Activated CD4-positive, alpha-beta T cell treated with anti-CD3 and anti-CD28 coated beads, Interleukin-2, Interleukin-6, amounts not matched to agents 100 ng/mL and 50 ng/mL, durations not matched to agents 16 hours and 8 hours (primary cell): ENCODE data around the gene UBE4B.
"Not testable (repeated sequence)": the region's sequence is repeated elsewhere in the genome, so short reads cannot be mapped to it uniquely, and the experiment has no call there.

ENCODE experiments used
- DNase-seq: peaks from one replicate; pipeline ENCODE4 v3.0.0-alpha.2; 2020

UBE4B gene

DNA sequence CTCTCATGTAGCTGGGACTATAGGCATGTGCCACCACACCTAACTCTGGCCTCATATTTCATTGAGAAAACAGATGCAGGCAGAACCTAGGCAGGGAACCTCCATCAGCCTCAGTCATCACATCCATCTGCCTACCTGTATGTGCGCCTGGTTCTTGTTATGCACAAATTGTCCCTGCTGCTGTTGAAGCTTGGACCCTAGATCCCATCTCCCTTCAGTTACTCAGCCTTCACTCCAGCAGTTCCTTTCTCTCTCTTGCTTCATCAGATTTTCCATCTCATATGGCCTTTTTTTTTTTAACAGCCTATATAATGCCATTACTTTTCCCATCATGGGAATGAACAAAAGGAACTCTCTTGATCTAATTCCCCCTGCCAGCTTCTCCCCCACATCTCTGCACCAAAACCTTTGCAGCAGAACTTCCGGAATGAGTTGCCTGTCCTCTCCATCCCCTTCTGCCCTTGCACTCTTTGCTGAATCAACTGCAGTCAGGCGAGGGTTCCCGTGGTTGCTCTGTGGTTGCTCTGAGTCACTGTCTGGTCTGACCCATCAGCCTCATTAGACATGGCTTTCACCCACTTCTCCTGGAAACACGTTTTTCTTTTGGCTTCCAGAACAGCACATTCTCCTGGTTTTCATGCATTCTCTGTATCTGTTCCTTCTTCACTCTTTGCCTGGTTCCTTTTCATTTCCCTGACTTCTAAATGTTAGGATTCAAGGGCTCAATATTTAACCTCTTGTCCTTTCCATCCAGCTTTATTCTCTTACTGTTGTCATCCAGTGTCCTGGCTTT lies 41.5 kb downstream of the UBE4B start:
- DNase-seq = peak; percentile 89

DNA sequence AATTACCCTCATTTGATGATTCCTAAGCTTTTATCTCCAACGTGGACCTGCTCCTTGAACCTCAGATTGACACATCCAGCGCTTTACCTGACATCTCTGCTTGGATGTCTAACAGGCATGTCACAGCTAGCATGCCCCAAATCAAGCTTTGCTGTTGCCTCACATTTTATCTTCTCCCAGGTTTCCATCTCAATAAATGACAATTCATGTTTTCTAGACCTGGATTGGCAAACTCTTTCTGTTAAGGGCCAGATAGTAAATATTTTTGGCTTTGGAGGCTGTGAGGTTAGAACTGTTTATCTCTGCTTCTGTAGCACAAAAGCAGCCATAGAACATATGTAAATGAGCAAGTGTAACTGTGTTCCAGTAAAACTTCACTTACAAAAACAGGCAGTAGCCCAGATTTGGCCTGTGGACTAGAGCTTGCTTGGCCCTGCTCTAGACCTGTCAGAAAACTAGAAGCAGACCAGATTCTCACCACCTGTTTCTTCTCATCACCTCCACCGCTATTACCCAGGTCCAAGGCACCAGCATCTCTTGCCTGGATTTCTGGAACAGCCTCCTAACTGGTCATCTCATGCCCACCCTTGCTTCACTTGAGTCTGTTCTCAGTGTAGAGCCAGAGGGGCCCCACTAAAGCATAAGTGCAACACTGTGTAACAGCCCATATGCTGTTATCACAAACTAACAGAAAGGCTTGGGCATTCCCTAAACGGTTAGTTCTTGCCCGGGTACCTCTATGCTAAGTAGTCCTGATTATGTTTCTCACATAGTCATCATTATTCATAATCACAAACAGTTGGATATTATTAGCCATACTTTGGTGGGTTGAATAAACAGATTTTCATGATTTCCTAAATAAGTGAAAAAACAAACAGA lies 42.3 kb downstream of the UBE4B start:
- no peak for DNase-seq

DNA sequence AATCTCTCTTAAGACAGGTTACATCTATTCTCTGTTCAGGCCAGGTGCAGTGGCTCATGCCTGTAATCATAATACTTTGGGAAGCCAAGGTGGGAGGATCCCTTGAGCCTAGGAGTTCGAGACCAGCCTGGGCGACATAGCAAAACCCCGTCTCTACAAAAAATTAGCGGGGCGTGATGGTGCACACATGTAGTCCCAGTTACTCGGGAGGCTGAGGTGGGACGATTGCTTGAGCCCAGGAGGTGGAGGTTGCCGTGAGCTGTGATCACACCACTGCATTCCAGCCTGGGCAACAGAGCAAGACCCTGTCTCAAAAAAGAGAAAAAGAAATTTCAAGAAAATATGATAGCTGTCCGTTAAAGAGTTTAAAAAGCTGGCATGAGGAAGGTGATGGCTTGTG lies 43.0 kb downstream of the UBE4B start:
- DNase-seq = no peak

DNA sequence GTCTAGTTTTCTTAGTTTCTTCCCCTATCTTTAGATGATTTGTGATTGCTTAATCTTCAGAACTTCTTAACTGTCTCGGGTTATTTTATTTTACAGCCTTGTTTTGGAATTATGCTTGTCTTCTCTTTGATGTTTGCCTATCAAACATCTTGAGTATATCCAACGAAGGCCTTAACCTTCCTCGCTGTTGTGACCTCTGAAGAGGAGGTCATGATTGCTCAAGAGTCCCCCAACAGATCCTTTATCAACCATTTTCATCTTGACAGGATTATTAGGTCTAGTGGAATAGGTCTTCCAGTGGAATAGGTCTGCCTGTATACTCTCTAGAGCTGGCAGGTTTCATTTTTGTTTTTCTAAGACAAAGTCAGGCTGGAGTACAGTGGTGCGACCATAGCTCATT lies 45.7 kb downstream of the UBE4B start:
- no peak for DNase-seq

DNA sequence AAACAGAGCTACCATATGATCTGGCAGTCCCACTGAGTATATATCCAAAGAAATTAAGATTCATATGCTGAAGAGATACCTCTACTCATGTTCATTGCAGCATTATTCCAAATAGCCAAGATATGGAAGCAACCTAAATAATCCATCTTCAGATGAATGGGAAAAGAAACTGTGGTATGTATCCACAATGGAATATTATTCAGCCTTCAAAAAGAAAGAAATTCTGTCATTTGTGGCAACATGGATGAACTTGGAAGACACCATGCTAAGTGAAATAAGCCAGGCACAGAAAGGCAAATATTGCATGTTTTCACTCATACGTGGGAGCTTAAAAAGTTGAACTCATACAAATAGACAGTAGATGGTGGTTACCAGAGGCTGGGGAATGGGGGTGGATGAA lies 47.8 kb downstream of the UBE4B start:
- DNase-seq = no peak

DNA sequence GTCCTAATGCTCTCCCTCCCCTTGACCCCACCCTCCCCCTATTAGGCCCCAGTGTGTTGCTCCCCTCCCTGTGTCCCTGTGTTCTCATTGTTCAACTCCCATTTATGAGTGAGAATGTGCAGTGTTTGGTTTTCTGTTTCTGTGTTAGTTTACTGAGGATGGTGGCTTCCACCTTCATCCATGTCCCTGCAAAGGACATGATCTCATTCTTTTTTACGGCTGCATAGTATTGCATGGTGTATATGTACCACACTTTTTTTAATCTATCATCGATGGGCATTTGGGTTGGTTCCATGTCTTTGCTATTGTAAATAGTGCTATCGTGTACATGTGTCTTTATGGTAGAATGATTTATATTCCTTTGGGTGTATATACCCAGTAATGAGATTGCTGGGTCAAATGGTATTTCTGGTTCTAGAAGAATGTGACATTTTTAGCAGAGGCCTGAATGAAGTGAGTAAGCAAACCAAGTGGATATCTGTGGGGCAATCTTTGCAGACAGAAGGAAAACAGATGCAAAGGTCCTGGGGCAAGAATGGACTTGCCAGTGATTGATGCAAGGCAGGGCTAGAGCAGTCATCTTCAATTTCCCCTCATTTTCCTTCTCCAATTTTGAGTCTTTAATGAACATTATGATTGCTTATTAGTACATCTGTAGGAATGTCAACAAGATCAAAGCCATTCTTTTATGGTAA lies 50.2 kb downstream of the UBE4B start:
- DNase-seq = no peak

DNA sequence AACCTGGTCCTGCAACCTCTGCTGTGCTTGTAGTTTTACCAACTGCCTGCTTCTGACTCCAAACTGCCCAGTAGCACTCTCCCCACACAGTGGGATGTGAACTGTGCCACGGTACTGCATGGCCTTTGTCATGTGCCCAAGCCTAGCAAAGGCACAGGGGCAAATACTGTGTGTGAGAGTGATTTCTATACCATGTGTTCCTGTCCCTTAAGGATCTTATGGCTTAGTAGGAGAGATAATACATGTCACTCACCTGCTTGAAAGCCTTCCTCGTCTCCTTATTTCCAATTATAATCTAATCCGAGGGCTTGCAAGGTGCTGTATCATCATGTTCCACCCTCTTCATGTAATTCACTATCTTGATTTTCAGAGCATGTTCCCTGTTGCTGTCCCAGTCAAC lies 51.3 kb downstream of the UBE4B start:
- DNase-seq = no peak

DNA sequence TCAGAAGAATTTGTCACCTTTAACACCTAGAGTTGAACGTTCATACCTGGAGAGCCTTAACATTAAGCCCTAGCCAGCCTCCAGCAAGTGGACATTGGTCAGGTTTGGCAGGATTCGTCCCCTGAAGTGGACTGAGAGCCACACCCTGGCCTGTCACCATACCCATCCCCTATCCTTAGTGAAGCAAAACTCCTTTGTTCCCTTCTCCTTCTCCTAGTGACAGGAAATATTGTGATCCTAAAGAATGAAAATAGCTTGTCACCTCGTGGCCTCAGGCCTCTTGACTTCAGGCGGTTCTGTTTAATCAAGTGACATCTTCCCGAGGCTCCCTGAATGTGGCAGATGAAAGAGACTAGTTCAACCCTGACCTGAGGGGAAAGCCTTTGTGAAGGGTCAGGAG lies 52.3 kb downstream of the UBE4B start:
- no peak for DNase-seq

DNA sequence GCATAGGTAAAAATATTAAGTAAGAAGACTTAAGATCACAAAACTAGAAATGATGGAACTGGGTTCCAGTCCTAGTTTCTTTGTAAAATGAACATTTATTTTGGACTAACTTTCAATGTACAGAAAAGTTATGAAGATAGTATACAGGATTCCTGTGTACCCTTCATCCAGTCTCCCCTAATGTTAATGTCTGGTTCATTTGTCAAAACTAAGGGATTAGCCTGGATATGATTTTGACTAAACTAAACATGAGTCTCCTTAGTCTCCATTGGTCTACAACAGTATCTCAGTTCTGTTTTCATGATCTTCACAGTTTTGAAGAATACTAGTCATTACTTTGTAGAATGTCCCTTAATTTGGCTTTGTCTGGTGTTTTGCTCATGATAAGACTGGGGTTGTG lies 54.5 kb downstream of the UBE4B start:
- no peak for DNase-seq

DNA sequence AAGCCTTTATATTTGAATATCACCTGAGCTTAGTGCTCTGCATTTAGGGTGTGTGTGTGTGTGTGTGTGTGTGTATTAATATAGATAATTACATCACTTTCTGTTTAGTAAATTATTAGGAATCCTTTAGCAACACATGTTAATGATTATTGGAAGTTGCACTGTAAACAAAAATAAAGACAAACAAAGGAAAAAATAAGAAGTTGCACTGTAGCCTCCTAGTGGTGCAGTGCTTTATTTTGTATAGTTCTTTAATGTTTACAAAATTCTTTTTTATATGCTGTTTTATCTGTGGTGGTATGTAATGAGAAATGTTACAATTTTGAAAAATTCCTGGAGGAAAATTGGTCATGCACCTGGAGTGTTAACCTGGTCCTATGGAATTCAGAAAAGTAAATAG lies 69.2 kb downstream of the UBE4B start:
- no peak for DNase-seq

DNA sequence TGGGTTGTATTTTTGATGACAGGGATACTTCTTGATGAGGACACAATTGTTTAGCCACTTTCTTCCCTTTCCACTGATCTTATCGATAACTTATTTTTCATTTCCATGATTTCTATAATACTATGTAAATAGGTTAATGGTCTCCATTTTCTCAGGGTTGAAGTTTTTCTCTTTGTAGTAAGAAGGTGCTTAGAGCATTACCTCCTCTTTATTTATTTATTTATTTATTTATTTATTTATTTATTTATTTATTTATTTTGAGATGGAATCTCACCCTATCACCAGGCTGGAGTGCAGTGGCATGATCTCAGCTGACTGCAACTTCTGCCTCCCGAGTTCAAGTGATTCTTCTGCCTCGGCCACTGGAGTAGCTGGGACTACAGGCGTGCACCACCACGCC lies 70.4 kb downstream of the UBE4B start:
- no peak for DNase-seq

DNA sequence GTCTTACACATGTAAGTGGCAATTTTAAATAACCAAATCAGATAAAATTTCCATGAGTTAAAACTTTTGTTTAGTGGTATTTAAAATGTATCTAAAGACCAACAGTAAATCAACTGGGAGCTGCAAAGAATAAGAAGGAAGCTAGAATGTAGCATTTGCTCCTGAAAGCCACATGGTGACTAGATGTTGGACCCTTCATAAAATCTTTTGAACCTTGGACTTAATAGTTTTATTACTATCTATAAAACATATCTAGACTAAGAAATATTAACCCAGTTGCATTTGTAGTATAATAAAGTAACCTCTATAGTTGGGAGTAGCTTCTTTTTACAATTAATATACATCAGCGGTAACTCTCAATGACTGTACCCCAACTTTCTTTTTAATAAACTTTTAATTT lies 72.1 kb downstream of the UBE4B start:
- DNase-seq = no peak

DNA sequence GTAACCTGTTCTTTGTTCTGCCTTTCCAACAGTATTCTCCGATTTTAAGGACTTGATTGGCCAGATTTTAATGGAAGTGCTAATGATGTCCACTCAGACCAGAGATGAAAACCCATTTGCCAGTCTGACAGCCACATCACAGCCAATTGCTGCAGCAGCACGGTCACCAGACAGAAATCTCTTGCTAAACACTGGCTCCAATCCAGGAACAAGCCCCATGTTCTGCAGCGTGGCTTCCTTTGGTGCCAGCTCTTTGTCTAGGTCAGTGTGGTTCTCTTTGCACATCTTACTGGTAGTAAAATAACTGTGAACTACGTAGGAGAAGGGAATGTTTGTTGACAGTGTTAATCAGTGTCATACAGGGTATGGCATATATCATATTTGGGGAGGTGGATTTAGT lies 72.7 kb downstream of the UBE4B start:
- DNase-seq = no peak

DNA sequence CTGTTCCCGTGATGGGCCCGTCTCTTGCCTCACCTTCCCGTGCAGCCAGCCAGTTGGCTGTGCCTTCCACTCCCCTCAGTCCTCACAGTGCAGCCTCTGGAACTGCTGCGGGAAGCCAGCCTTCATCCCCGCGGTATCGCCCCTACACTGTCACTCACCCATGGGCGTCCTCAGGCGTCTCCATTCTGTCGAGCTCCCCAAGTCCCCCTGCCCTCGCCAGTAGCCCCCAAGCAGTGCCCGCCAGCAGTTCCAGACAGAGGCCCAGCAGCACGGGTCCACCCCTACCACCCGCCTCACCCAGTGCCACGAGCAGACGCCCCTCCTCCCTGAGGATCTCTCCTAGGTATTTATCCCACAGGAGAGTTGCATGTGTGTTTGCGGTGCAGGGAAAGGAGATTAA lies 73.5 kb downstream of the UBE4B start:
- no peak for DNase-seq

DNA sequence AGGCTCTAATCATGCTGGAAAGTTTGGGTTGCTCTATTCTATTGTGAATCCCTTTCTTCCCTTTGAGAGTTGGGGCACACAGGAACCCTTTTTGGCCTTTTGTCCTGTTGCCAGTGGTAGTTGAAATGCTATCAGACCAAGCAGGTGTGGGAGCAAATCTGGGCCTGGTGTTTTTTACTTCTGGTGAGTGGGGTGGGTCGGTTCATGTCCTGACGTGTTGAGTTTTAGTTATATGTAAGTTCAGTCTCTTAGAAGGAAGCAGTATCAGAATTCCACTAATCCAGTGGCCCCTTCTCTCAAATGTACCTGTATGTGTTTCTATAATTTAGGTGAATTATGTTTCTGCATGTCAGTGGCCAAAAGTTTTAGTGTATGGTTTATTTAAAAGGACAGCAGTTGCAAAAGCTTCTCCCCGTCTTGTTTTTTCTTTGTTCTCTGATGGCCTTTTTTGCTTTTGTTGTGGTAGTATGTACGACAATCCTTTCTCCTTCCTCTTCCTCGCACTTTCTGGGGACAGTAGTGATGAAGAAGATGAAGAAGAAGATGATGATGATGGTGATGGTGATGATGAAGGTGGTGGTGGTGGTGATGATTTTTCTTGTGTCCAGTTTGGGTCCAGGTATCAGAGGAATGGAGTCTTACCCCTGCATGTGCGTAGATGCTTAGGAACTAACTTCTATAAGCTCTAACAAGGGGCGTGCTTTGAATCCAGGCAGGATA lies 74.2 kb downstream of the UBE4B start:
- DNase-seq = no peak

DNA sequence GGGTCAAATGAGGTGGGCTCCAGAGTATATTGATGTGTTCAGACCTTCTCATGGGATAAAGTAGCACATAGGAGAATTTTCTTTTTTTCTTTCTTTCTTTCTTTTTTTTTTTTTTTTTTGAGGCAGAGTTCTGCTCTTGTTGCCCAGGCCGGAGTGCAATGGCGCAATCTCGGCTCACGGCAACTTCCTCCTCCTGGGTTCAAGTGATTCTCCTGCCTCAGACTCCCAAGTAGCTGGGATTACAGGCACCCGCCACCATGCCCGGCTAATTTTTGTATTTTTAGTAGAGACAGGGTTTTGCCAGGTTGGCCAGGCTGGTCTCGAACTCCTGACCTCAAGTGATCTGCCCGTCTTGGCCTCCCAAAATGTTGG lies 74.7 kb downstream of the UBE4B start:
- not testable (repeated sequence) for DNase-seq

DNA sequence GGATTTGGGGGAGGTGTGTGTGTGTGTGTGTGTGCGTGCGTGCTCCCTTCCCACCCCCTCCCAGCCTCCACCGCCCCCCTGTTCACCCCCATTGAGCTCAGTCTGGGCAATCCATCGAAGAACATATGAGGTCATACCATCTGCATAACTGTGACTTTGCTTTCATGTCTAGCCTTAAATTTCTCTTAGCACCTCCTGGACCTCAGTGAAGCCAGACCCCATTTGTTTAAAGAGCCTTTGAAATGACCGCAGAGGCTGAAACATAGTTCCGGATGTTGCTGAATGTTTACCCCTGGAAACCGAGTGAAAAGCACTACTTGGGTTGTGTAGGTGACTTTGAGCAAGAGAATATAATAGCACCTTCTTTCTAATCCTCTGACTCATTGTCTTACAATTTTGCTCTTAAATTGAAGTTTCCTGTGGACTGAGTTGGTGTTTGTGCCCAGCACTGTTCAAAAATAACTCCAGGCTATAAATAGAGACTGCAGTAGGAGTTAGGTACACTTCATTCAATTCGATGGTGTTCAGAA lies 75.4 kb downstream of the UBE4B start:
- DNase-seq = no peak

DNA sequence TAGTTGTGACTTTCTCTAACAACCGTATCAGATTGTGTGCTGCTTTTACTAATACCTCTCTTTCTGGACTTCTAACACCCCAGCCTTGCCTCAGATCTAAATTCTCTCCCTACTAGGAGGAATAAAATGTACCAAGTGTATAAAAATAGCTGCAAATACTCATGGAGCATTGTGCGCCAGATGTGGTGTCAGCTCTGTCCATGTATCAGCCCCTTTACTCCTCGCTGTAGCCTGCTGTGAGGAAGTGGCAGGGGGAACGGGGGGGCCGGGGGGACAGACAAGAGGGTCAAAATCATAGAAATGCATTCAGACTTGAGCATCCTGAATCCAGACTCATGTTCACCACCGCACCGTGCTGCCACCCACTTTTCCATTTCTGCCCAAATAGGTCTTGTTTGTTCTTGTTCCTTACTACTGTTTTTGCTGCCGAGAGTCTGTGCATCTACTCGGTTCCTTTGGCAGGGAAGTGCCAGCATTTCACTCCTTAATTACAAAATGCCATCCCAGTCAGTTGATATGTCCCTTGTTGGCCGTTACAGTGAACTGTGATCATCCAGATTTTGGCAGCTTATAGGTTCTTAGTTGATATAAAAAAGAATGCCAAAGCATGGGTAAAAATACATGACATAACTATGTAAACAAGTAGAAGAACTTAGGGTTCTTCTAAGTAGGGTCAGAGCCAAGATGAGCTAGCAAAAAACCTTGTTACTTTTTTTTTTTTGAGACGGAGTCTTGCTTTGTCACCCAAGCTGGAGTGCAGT lies 76.4 kb downstream of the UBE4B start:
- DNase-seq = no peak

DNA sequence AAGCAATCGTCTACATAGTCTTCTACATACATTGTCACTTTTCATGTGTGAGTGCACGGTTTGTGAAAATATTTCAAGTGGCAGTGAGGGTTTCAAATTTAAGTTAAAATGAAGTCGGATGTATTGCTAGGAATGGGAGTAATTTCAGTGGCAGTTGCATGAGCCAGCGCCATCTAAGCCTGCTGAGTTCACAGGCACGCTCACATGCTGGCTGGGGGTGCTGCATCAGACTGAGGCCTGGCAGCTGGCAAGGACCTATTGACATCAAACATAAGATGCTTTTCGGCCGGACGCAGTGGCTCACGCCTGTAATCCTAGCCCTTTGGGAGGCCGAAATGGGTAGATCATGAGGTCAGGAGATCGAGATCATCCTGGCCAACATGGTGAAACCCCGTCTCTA lies 80.7 kb downstream of the UBE4B start:
- no peak for DNase-seq

DNA sequence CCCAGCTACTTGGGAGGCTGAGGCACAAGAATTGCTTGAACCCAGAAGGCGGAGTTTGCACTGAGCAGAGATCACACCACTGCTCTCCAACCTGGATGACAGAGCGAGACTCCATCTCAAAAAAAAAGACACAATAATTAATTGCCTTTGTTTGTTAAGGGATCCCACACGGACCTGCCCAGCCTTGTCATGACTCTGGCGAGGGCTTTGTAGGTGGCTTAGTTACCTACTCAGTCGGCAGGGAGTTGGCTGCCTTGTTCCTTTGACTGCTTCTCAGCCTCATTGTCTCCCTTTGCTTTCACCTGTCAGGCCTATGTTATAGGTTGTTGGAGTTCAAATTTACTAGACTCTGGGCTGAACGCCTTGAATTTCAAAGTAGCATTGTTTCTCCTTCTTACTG lies 82.0 kb downstream of the UBE4B start:
- DNase-seq = no peak

DNA sequence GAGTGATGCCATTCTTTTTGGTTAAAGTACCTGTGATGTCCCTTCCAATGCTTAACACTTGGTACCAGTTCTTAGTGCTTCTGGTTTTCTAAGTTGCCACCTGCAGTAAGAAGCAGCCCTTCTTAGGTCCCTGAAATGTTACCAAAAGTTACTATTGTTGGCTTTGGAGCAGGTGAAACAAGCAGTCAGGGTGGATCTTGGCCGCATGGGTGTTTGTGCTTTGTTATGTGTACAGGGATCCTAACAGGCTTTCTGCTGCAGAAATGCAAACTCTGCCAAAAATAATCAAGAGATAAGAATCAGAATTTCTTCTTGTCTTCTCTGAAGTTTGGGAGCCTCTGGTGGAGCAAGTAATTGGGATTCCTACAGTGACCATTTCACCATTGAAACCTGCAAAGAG lies 84.4 kb downstream of the UBE4B start:
- DNase-seq = no peak

DNA sequence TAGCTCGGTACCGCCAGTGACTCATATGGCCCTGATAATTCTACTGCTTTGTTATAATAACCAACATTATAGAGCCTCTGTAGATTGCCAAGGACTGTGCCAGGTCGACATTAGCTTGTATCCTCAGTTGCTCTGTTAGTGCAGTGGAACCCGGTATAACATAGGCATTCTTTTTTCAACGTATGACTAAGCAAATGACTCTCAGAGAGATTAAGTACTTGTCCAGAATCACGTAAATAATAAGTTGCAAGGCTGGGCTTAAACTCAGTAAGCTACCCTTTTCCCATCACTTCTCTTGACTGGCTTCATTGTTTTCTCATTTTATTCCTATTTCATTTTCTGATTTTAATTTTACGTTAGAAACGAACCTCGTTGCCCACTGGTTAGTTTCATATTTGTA lies 85.1 kb downstream of the UBE4B start:
- DNase-seq = no peak
